GM12891 (cell line): ENCODE data around the gene ZNF771.

ENCODE experiments used
- PAX5 ChIP-seq: IDR thresholded peaks from 2 replicates; pipeline ENCODE4 v1.6.1; 2011; ENCODE audit warnings: low read length, moderate library complexity, mild to moderate bottlenecking; ENCODE audit not compliant: insufficient read depth, severe bottlenecking
- POLR2A ChIP-seq: IDR thresholded peaks from 2 replicates; pipeline ENCODE4 v1.6.1; 2011; ENCODE audit warnings: low read depth, low read length, control low read depth
- TAF1 ChIP-seq: IDR thresholded peaks from 2 replicates; pipeline ENCODE4 v1.6.1; 2011; ENCODE audit warnings: low read depth, low read length, control low read depth

GRCh38 chr16:30429418-30429677, 21.9 kb downstream of the ZNF771 start:
- TF ChIP-seq TAF1 = no peak
- no peak for TF ChIP-seq POLR2A
- no peak for TF ChIP-seq PAX5
